ENCODE data around the gene MYOF.
"Not testable (repeated sequence)": the region's sequence is repeated elsewhere in the genome, so short reads cannot be mapped to it uniquely, and the experiment has no call there.

The MYOF gene

DNA sequence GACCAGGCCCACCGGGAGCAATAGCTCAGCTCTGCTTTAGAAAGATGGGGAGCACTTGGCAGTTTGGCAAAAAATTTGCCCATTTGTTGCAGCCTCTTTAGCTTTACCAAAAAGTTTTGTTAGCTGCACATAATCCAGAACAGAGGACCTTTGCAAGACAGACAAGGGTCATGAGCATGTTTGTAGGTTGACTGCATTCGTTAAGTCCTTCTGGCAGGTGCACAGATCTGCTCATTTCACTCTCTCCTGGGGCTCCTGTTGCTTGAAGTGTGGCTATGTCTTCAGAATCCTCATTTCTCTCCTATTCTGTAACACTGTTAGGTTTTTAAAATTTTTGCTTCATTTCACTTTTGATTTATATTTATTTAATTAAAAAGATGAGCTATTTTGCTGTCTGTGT is 96.8 kb downstream of the MYOF start:
- DNase-seq: no peak

DNA sequence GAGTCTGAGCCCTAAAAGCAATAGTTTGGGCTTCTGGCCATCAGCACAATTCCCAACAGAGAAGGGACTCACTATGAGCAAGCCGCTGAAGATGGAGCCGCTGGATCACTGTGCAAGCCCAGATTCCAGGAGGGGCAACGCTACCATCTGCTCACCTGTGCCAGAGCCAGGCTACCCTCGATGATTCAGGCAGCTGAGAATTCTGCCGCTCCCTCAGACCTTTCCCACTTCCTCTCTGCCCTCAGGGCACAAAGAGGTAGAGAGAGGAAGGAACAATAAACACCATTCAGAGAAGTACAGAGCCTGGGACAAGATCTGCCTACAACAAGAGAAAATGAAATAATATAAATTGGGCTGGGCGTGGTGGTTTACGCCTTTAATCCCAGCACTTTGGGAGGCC is 98.1 kb downstream of the MYOF start:
- peak; percentile 57 for DNase-seq

DNA sequence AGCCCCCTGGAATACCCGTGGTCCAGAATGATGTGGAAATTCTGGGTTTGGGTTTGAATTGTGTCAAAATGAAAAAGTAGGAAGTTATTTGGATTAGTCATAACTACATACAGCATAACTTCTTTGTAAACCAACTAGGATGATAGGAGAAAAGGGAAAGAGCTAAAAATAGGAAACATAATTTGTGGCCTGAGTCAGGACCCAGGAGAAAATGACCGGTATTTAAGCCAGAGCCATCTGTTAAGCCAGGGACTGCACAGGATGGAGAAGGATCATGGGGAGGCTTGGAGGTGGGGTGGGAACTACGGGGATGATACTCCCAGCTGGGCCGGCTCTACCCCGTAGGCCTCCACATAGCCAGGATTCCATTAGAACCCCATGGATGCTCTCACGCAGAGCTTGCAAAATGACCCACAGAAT is 98.6 kb downstream of the MYOF start:
- no peak for DNase-seq

DNA sequence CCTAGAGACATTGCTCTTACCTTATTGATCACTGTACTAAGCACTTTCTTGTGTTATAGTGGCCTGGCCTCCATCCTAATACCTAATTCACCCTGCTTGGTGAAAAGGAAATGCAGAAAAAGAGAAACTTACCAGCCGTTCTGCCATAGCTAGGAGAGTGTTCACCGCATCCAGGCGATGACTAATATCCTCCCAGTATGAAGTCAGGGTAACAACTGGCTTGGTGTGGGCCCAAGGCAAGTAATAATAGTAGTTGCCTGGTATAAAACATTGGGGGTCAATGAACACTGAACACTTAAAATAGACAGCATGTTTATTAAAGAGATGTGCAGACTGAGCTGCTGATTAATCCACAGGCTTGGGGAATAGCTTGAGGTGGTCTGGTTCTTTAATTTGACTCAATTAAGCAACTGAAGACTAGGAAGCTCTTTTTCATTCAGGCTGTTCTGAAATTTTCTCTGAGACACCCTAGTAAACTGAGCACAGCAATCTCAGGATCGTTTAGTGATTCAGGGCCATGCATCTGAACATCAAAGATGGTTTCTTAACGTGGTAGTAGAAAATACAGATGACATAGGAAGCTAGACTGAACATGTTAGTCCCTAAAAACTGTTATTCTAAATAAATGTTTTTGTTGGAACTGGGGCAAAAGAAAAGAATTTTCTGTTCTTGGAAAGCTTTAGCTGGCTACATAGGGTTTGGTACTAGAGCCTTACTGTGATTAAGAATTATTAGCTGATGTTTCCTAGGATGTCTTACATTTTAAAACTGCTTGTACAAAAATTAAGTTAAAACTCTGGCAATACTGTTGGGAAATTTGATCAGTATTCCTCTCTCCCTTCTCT is 102.2 kb downstream of the MYOF start:
- DNase-seq: no peak

DNA sequence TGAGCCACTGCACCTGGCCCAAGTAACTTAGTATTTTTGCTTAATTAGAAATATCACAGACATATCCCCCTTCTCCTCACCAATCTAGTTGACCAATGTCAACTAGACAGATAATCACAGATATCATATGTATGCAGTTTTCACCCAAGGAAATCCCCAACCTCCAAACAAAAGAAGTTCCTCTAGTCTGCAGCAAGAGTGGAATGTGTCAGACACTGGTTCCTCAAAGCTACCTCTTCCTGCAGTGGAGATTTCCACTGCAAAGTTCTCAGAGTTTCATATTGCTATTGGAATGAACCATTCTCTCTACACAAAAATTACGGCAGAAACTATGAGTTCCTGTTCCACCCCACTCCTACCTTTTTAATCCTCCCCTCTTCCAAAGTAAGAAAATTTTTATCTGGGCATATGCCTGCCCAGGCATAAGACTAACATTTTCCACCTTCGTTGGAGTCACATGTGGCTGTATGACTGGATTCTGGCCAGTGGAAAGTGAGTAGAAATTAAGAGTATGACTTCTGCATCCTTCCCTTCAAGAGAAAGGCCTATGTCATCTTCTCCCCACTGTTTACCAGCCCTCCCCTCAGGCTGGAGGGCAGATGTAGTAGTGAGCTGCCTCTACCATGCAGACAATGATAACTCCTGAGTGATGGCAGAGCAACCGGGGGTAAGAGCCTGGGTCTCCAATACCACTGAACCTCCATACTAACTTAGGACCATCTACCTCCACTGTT is 103.0 kb downstream of the MYOF start:
- no peak for DNase-seq

DNA sequence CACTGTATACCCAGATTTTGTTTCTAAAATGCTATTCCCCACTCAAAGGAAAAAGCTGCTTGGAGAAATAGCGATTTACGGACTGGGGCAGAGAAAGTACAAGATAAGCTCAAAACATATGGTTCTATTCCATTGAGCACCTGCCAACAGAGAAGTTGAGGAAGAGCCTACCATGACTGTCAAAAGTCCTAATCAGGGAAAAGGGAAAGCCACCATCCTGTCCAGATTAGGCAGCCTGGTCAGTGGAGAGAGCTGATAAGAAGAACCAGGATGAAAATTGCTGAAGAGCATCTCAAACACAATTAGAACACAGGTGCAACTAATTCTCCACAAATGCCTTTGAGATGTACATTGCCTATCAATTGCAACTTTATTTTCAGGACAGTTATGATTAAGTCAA is 104.1 kb downstream of the MYOF start:
- no peak for DNase-seq

DNA sequence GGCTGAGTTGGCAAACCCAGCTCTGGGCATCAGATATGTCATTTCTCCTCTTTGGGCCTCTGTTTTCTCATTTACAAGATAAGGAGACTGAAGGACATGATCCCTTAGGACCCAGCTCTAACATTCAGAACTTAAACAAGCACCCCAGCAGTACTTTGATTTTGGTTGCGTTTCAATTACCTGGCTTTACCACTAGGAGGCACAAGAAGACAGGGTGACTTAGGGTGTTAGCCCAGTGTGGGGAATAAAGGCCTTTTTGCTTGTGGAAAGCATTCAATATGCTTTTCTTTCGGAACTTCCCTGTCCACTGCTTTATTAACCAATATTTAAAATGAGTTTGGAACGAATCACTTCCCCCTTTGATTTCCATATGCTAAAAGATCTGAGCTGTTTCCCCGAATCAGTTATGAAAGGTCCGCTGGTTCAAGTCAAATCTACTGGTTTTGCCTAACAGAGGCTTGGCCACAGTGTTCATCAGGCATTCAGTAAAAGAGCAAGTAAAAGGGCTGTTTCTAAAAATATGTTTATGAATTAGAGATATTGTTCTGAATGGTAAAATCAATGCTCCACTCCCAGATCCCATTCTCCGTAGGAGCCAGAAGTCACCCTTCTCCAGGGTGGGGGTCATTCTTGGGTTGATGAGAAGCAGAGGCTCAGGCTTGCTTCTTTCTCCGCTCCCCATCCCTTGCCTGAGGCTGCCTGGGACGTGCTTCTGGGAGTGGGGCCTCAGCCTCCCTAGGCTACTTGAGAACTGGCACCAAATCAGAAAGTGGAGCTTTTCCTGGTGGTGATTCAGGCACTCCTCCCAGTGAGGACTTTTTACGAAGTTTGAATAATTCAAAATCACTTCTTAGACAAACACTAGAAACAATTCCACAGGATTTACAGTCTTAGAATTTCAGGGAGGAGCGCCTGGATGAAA is 105.5 kb downstream of the MYOF start:
- DNase-seq: peak; percentile 72

DNA sequence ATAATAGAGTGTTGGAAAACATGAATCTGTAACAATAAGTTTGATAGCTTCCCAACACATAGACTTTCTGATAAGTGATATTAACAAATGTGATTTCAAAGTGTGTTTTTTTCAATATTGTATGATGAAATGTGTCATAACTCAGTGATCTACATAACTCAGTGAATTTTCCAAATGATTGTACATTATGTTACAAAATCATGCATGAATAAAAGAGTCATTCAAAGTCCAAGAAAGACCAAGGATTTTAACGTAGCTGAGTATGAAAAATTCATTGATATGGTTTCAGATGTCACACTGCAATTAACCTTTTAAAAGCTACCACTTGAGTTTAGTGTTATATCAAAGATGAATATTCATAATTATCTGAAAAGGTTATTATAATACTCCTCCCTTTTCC is 111.2 kb downstream of the MYOF start:
- DNase-seq: no peak

DNA sequence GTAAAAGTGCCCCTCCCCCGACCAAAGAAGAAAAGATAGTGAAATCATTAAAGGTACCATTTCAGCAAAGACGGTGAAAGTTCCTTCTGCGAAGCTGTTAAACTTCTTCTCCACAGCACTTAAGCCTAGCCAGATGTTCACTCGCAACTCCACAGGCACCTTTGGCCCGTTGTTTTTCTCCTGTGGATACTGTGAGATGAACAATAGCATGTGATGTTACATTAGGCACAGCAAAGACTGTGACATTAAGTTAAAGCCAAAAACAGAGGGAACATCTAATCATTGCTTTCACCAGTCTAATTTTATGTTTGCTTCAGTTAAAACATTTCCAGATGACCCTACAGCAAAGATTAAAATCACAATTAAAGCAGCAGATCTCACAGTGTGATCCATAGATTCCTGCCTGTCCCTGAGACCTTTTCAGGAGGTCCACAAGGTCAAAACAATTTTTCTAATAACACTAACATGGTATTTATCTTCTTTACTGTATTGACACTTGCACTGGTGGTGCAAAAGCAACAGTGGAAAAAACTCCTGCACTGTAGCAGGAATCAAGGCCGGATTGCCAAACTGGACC is 112.5 kb downstream of the MYOF start:
- no peak for DNase-seq

DNA sequence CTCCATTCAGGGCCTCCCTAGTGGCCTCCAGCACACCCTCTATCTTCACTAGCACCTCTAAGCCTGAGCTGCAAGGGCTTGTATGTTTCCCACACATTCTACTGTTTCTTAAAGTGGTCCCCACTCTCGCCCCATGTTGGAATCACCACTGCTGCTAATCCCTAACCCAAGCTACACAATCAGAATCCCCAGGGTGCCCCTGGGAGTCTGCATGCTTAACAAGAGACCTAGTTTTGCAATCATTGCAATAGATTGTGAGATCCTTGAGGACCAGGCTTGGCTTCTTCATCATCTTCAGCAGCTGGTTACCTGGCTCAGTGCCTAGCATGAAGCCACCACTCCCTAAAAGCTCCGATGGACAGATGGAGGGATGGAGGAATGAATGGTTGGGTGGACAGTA is 113.9 kb downstream of the MYOF start:
- no peak for DNase-seq

DNA sequence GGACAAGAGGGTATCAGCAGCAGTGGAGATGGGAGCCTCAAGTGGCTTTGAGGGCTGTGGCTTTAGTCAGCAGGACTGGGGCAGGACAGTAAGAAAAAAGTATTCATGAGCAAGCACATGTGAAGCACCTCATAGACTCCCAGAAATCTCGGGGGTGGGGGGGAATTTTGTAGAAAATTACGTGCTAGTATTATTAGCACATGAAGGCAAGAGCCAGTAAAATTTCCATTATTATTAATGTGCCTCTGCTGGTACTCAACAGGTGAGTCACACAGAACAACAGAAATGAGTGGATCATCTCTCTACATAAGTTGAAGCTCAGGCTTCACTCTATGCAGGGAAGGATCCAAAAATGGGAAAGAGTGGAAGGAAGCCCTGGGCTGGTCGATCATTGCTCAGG is 114.5 kb downstream of the MYOF start:
- no peak for DNase-seq

DNA sequence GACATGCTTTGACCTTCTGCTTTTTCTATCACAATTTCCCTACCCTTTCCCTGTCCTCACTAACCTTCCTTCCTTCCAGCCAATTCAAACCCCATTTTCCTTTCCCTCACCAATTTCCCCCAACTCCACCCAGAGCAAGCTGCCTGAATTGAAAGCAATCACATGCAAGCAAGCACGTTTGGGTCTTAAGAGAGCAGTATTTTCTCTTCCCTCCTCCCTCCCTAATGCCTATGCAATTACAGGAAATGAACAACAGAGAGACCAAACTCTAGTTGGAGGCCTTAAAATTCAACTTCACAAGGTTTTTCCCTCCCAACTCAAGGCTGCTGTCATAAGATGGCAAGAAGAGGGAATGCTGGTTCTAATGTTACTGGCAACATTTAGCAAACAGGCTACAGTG is 117.2 kb downstream of the MYOF start:
- no peak for DNase-seq

DNA sequence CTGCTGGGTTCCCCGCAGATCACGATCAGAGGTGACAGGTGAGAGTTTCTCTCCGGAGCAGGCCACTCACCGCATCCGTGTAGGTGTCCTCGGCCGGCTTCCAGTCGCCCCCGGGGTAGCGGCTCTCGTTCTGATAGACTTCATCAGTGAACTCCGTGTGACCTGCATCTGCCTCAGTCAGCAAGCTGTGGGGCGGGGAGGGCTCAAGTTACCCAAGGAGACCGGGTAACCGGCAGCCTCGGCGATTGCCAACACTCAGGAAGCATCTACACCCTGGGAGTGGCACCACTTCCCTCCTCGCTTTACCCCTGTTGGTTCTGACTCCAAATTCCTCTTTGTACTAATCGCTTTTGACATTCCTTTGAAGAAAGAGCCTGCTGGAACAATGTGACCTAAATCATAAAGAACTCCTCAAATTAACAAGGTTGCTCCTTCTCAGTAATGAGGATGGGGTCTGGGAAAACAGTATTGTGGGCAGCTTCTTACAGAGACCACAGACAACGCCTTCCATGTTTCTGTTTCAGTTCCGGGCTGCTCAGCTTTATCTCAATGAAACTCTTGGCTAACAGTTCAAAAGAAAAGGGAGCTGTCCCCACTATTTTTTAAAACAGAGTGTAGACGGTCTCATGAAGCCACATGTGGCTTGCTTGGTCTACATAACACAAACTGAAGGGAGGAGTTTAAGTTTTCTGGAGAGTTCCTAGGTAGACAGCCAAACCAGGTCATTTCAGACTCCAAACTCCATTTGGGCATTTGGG is 118.1 kb downstream of the MYOF start:
- DNase-seq: no peak

DNA sequence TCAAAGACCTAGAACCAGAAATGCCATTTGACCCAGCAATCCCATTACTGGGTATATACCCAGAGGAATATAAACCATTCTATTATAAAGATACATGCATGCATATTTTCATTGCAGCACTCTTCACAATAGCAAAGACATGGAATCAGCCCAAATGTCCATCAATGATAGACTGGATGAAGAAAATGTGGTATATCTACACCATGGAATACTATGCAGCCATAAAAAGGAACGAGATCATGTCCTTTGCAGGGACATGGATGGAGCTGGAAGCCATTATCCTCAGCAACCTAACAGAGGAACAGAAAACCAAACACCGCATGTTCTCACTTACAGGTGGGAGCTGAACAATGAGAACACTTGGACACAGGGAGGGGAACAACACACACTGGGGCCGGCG is 123.7 kb downstream of the MYOF start:
- not testable (repeated sequence) for DNase-seq

DNA sequence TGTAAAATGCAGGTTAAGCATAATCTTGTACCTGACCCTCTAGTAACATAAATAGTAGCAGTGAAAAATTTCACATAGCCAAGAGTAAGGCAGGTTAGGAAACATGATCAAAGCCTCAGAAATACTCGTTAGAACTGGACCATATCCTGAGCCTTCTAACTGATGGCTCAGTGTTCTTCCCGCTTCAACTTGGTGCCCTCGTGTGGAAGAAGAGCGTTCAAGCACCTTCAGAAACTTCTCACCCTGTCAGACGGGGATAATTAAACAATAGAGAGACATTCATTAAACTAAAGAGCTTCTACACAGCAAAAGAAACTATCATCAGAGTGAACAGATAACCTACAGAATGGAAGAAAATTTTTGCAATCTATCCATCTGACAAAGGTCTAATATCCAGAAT is 124.5 kb downstream of the MYOF start:
- peak; percentile 68 for DNase-seq

DNA sequence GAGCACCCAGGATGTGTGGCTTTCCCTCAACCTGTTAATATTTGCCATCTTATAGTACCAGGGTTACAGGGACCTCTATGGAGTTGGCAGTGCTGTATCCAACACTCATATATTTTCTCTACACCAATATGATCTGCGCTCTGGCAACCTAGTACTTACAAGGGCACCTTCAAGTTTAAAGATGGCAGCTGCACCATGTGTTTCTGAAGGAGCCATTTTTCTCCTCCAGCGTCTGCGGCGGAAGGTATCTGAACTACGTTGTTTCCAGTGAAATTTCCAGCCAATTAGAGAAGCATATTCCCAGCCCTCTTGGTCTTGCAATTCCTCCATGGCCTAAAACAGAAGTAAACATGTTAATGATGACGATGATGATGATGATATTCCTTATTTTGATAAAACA is 125.6 kb downstream of the MYOF start:
- DNase-seq: no peak

DNA sequence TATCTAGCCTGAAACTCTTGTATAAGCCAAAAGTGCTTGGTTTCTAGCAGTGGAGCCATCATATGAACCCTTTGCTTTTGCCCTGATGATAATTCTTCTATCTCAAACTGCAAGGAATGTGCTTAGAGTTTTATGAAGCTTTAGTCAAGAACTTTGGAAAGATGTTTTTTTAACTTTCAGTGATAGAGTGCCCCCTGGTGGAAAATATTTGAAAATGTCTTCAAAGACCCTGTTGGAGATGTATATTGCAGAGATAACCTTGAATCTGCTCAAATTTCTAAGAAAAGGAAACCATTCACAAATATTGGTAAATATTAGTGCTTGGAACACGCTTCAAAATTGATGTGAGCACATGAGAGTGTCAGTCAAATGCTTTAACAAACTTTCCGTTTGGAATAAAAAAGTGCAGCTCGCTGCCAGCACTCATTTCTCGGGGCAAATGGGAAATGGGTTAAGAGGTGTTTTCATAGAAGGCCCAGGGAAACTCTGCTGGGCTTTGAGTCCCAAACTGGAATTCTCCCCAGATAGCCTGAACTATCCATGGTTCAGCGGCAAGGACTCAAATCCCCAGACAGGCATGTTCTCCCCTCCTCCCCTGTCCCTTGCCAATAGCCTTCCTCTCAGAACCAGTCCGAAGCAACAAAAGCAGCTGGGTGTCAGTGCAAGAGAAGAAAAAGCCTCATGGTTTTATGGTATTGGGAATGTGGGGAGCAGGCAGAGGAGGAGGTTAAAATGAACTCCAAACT is 129.3 kb downstream of the MYOF start:
- DNase-seq: peak; percentile 38

DNA sequence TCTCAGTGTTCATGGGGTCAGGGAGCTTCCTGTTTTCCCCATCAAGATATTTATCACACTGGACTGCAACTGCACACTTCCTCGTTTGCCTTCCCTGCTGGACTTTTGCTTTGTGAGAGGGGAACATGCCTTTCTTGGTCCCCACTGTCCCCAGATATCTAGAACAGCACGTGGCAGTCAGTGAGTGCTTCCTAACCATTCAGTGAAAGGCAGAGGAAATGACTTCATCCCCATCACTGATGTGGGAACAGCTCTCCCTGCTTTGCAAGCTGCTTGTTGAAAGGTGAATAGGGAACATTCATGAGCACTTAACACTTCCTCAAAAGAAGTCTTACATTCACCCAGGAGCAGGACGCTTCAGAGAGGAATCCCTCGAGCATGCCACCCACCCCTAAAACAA is 135.4 kb downstream of the MYOF start:
- peak; percentile 9 for DNase-seq

DNA sequence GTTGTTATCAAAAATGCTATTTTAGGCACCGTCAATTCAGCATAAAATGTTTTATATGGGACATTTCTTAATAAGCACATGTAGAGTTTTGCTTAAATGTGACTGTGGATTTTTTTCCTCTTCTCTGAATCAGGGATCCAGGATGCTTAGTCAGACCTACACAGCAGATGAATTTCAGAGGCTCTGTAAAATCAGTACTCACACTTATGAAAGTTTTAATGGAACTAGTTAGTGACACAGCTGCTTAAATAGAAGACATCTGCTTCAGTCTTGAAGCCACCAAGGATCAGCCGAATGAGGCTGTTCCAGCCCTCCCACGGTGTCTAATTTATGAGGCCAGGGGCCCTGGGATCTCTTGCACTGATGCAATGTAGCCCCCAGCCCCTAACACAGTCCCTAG is 136.0 kb downstream of the MYOF start:
- peak; percentile 14 for DNase-seq

DNA sequence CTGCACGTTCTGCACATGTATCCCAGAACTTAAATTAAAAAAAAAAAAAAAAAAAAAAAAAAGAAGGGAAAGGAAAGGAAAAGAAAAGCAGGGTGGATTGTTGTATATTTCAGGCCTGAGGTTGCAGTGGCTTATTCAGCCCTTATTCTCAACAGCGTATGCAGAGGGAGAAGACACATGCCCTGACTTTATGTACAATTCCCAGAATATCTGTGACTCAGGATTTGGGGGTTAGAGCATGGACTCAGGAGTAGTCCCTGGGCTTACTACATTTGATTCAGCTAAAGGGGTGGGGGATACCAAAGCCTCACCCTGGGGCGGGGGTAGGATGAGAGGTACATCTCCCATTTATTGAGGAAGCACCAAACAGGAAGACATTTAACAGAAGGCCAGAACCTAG is 137.4 kb downstream of the MYOF start:
- DNase-seq: no peak

DNA sequence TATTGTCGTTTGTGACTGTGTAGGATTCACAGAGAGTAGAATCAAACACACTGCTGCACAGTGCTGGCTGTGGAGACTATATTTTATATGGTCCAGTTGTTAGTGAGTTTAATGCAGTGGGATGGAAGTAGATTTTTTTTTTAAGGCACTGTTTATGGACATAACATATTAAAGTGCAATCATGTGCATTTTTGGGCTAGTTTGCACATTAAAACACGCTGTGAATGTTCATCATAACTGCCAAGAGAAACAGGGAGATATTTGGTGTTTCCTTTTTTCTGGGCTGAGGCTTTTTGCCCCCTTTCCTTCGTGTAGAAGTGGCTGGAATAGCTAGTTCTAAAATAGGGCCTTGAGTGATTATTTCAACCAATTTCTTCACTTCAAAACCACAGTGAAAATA is 139.2 kb downstream of the MYOF start:
- DNase-seq: no peak

DNA sequence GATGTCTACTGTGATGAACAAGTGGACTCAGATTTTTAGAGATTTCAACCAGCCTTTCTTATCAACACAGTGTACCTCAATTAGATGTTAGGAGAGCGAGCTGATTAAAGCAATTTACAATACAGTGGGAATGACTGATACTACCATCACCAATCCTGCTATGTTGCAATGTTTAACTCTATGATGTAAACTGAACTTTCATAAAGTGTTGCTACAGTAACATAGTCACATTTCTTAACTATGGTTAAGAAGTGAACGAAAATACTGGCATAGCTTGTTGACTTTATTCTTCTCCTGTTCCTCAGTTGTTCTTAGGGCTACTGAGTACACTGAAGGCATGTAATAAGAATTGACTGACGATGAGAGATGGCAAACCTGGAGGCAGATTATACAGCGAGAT is 139.8 kb downstream of the MYOF start:
- DNase-seq: no peak
